Adrenal gland (tissue), 12 donors: ENCODE data around the gene REG4. TPM values are rescaled to one million over a fixed set of nuclear protein-coding genes. Genes with fewer than 3 reads are reported as not detected.

Source experiments
- DNase-seq, 7 donors: peaks; one replicate each; pipeline ENCODE4 v3.0.0-alpha.2; 2019 to 2020
- H3K27ac ChIP-seq, 5 donors: fragments of 200-600 bp; sonication (generic) in 4 of 5; 1 replicate in 3 of 5; 2 replicates in 2 of 5; pipeline versions ENCODE4 v1.5.1 to v1.8.0; 2016 to 2020; ENCODE audit warnings: mild to moderate bottlenecking in 1 of 5
- H3K27me3 ChIP-seq: fragments of 200-600 bp; 2 replicates; pipeline ENCODE4 v1.8.0; 2021
- H3K36me3 ChIP-seq, 2 donors: fragments of 200-600 bp; replicated peaks in 1 of 2; 1 replicate in 1 of 2; 2 replicates in 1 of 2; pipeline versions ENCODE4 v1.5.1 to v1.8.0; 2018 to 2022
- H3K4me1 ChIP-seq, 2 donors: fragments of 200-600 bp; replicated peaks in 1 of 2; 1 replicate in 1 of 2; 2 replicates in 1 of 2; pipeline versions ENCODE4 v1.5.1 to v1.8.0; 2018 to 2021
- H3K4me3 ChIP-seq, 4 donors: fragments of 200-600 bp; sonication (generic) in 3 of 4; one replicate each; pipeline ENCODE4 v1.5.1; 2016 to 2018
- H3K9me3 ChIP-seq, 3 donors: fragments of 200-600 bp; sonication (generic) in 1 of 3; replicated peaks in 1 of 3; 1 replicate in 2 of 3; 2 replicates in 1 of 3; pipeline versions ENCODE4 v1.5.1 to v1.8.0; 2016 to 2021
- POLR2A ChIP-seq, 2 donors: fragments of 450-650 bp; IDR thresholded peaks; one replicate each; pipeline ENCODE4 v1.6.1; 2017; ENCODE audit warnings: antibody characterized with exemption in 2 of 2, mild to moderate bottlenecking in 2 of 2, moderate library complexity in 1 of 2
- WGBS, 4 donors: extraction: QIAGEN DNeasy Blood & Tissue Kit in 2 of 4; methylation state at CpG; one replicate each; pipeline versions ENCODE4 v1.1.5 to v1.1.7; 2013 to 2017; 5-methylcytosine and 5-hydroxymethylcytosine counted together
- intact Hi-C, 2 donors: fragments of 100-400 bp; cut with DNase I; formaldehyde crosslinking; loops; one replicate each; pipeline versions ENCODE4 v1.14.1 to v1.15.0; 2022 to 2023
- polyA plus RNA-seq, 3 donors: library from polyadenylated mRNA; stranded (reverse); fragments of 200-250 nt in 2 of 3; fragments of 350-450 nt in 1 of 3; fragmentation: Illumina TruSeq in 1 of 3; extraction: RNeasy Lipid Tissue Mini Kit (QIAGEN cat#74804) in 1 of 3; gene quantifications; one replicate each; pipeline ENCODE4 v1.2.3, GENCODE V29; 2013 to 2014
- total RNA-seq, 9 donors: library from RNA; depleted of rRNA in 4 of 9; stranded (reverse); fragments of >200 nt in 4 of 9; fragments of 120-200 nt in 1 of 9; fragmentation: NEBNext Ultra II Directional in 1 of 9; extraction: Animal tissue kit (Norgen Biotek cat#: 25700) in 1 of 9; gene quantifications; one replicate each; pipeline versions ENCODE4 v1.1.0 to v1.2.4, GENCODE V29; 2013 to 2023
- TF ChIP-seq, protein P1 (sequence below), 6 experiments: fragments of 450-650 bp in 4 of 6; fragments of 200-600 bp in 2 of 6; sonication (generic) in 1 of 6; IDR thresholded peaks; 1 replicate in 5 of 6; 2 replicates in 1 of 6; pipeline versions ENCODE4 v1.5.1 to v1.8.0; 2016 to 2021; ENCODE audit warnings: antibody characterized with exemption in 6 of 6, mild to moderate bottlenecking in 2 of 6, moderate library complexity in 1 of 6
- donor health status: healthy with polysubstance abuse.
- donor health status: Bipolar disorder and iron deficiency.
- donor health status: DM: yes; HTN: yes; CAD: no.
- donor health status: DM: no; HTN: no; CAD: no.
- donor health status: DM: no; HTN: no; CAD: no.
- donor health status: DM: yes; HTN: yes; CAD: no.

The REG4 gene
- total and polyA plus RNA-seq, 12 donors, result not detected

DNA sequence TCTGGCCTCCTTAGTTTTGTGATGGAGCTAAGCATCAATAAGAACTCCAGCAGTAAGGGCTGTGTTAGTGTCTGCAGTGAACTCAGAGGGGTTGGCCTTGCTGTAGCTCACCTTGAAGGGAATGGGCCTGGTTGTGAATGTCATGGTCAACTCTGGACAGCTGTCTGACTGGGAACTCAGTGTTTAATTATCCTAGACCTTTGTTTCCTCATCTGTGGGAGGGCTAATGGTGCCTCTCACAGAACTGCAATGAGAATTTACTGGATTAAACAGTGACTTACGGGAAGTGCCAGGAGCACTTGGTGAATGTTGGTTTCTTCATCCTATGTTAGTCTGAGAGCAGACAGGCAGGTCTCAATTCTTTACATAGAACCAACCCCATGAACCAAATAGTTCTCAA is 66.2 kb downstream of the REG4 start:
- no peaks in the 10 kb centered on the region for H3K27me3 ChIP-seq
- no peak for DNase-seq
- TF ChIP-seq POLR2A (IDR thresholded peaks at IDR 0.05), result no peak
- TF ChIP-seq, protein P1, sequence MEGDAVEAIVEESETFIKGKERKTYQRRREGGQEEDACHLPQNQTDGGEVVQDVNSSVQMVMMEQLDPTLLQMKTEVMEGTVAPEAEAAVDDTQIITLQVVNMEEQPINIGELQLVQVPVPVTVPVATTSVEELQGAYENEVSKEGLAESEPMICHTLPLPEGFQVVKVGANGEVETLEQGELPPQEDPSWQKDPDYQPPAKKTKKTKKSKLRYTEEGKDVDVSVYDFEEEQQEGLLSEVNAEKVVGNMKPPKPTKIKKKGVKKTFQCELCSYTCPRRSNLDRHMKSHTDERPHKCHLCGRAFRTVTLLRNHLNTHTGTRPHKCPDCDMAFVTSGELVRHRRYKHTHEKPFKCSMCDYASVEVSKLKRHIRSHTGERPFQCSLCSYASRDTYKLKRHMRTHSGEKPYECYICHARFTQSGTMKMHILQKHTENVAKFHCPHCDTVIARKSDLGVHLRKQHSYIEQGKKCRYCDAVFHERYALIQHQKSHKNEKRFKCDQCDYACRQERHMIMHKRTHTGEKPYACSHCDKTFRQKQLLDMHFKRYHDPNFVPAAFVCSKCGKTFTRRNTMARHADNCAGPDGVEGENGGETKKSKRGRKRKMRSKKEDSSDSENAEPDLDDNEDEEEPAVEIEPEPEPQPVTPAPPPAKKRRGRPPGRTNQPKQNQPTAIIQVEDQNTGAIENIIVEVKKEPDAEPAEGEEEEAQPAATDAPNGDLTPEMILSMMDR (IDR thresholded peaks at IDR 0.05), result no peak
- H3K4me3 ChIP-seq, result no peak overlapping the region
- intact Hi-C loops, result no loop called here
- 86 to 95% (median 90%) methylated on average over 1 of the region's 1 CpG for WGBS, 4 donors
- H3K27ac ChIP-seq, result no peak overlapping the region
- no peaks in the 10 kb centered on the region for H3K36me3 ChIP-seq
- H3K4me1 ChIP-seq, result peaks cover 0 to 4% of the 10 kb centered on the region in 2 donors
- no peaks in the 10 kb centered on the region for H3K9me3 ChIP-seq

DNA sequence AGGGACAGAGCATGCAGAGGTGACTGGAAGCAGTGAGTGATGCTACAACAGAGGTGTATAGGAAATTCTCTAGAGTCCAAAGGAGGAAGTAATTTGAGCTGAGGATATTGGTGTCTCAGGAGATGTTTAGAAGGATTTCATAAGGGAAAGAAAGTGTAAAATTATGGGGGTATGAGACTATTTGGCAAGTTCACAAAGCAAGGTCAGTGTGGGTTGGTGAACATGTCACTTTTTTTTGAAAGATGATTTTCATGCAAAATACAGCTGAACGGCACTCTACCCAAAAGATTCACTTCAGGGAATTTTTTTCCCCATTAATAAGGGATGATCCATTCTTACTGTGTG is 66.7 kb downstream of the REG4 start:
- Histone ChIP-seq H3K27ac (no peak overlapping the region), H3K9me3 (no peaks in the 10 kb centered on the region), H3K4me3 (no peak overlapping the region), H3K36me3 (no peaks in the 10 kb centered on the region), H3K4me1 (peaks cover 0 to 4% of the 10 kb centered on the region in 2 donors), H3K27me3 (no peaks in the 10 kb centered on the region)
- no peak for DNase-seq
- no peak for TF ChIP-seq POLR2A (IDR thresholded peaks at IDR 0.05)
- TF ChIP-seq, protein P1 (IDR thresholded peaks at IDR 0.05), result no peak
- 72 to 85% (median 80%) methylated on average over 1 of the region's 1 CpG for WGBS, 4 donors
- intact Hi-C loops, result no loop called here

Other genes starting within 250 kb of the REG4 start
- 10 to 100 TPM in 1 of 9 donors, 1 to 10 TPM in 8; 2.8 to 14.5 (median 5.9) TPM for gene ZNF697, start 163.2 kb downstream of the REG4 start, total RNA-seq
- 1 to 10 TPM; 1.7 to 5.7 (median 1.9) TPM for gene ZNF697, start 163.2 kb downstream of the REG4 start, polyA plus RNA-seq
- gene PHGDH, start 99.5 kb downstream of the REG4 start, total RNA-seq, result 10 to 100 TPM in 1 of 9 donors, 1 to 10 TPM in 8; 1.8 to 27.7 (median 3.4) TPM
- gene PHGDH, start 99.5 kb downstream of the REG4 start, polyA plus RNA-seq, result 10 to 100 TPM in 1 of 3 donors, 1 to 10 TPM in 2; 2.0 to 12.0 (median 3.8) TPM
- gene HMGCS2, start 42.6 kb downstream of the REG4 start, total RNA-seq, result under 1 TPM in 4 of 9 donors, not detected in 5; 0.34 to 0.68 (median 0.55) TPM
- gene HMGCS2, start 42.6 kb downstream of the REG4 start, polyA plus RNA-seq, result under 1 TPM; 0.30 to 0.33 (median 0.32) TPM
- gene ADAM30, start 85.1 kb upstream of the REG4 start, total RNA-seq, result not detected
- gene ADAM30, start 85.1 kb upstream of the REG4 start, polyA plus RNA-seq, result not detected